ENCODE measurements around the gene GRHL1. TPM values are rescaled to one million over a fixed set of nuclear protein-coding genes. Genes with fewer than 3 reads are reported as not detected.

GRHL1 gene
- total and polyA plus RNA-seq, 2 donors (not counting 3 experiments of a cell fraction or from before 2014, with no cell fraction given) = 0.37 to 1.1 TPM

GRCh38 chr2:10038716-10039115 lies 87.2 kb downstream of the GRHL1 start:
- CTCF ChIA-PET = interaction anchor here (0.8 to 17.6 kb wide), 5 partner anchors 9 to 54 kb away, joined by 3 to 340 read pairs (median 3); no protein-coding TSS in a partner anchor
- Histone ChIP-seq H3K9me3 (replicated peaks; ENCODE audit: control insufficient read depth, insufficient read depth, low read length) (no peaks in the 10 kb centered on the region), H4K20me1 (replicated peaks; ENCODE audit: control insufficient read depth, extremely low read depth, insufficient read depth, low read length) (no peaks in the 10 kb centered on the region), H3K27me3 (ENCODE audit: control insufficient read depth in 2 of 2, insufficient read depth in 2 of 2, low read length in 2 of 2) (no peaks in the 10 kb centered on the region), H3K79me2 (ENCODE audit: control insufficient read depth, insufficient read depth, low read length) (no peaks in the 10 kb centered on the region), H2AFZ (ENCODE audit: low read depth, low read length) (no peak overlapping the region), H3K4me3 (replicated peaks in 1 of 3; ENCODE audit: insufficient read depth in 1 of 3, low read depth in 1 of 3, low read length in 3 of 3) (no peak overlapping the region), H3K4me2 (ENCODE audit: insufficient read depth, low read length) (no peak overlapping the region), H3K36me3 (ENCODE audit: control insufficient read depth in 2 of 2, extremely low read depth in 1 of 2, insufficient read depth in 2 of 2, low read length in 2 of 2) (no peaks in the 10 kb centered on the region), H3K27ac (ENCODE audit: insufficient read depth, low read depth, low read length) (no peak overlapping the region), H3K4me1 (ENCODE audit: control insufficient read depth, extremely low read depth, insufficient read depth, low read length) (peaks cover 27% of the 10 kb centered on the region), H3K9me1 (replicated peaks; ENCODE audit: control insufficient read depth, extremely low read depth, insufficient read depth, low read length) (no peaks in the 10 kb centered on the region), H3K9ac (replicated peaks; ENCODE audit: extremely low read depth, insufficient read depth, low read length) (no peak overlapping the region)
- POLR2A ChIA-PET = interaction anchor here (0.6 kb wide), 1 partner anchor 10 kb away, joined by 5 read pairs; no protein-coding TSS in a partner anchor
- BruUV-seq (replicated peaks) = no TSS peak
- no peak for FAIRE-seq
- dilution Hi-C loops (cut with MboI; ENCODE audit: extremely low pct_ligation_motif_present, low sequenced_read_pairs) = no loop called here
- no peak for DNase-seq (ENCODE audit: low read depth, low spot score)
- intact Hi-C loops (cut with micrococcal nuclease) = no loop called here
- TF ChIP-seq MAX (IDR thresholded peaks at IDR 0.05; ENCODE audit: insufficient read depth, insufficient read length) (no peak), POLR2A (IDR thresholded peaks at IDR 0.05; ENCODE audit: low read depth, low read length) (no peak), EZH2 (IDR thresholded peaks at IDR 0.05; ENCODE audit: borderline replicate concordance, low read depth, low read length, severe bottlenecking) (no peak), GATA2 (IDR thresholded peaks at IDR 0.05; ENCODE audit: insufficient read depth, insufficient read length, low read depth, low read length) (no peak), MYC (IDR thresholded peaks at IDR 0.05; ENCODE audit: low read depth, low read length) (no peak)

GRCh38 chr2:10039658-10040410 lies 88.3 kb downstream of the GRHL1 start:
- H3K79me2 ChIP-seq (ENCODE audit: control insufficient read depth, insufficient read depth, low read length) = no peaks in the 10 kb centered on the region
- no TSS peak for BruUV-seq (replicated peaks)
- H3K4me3 ChIP-seq (replicated peaks in 1 of 3; ENCODE audit: insufficient read depth in 1 of 3, low read depth in 1 of 3, low read length in 3 of 3) = no peak overlapping the region
- ChIA-PET POLR2A (no interaction called here), CTCF (interaction anchor here (0.5 to 17.6 kb wide), 4 partner anchors 8 to 226 kb away, joined by 3 to 340 read pairs (median 8); no protein-coding TSS in a partner anchor)
- no peak overlapping the region for H3K27ac ChIP-seq (ENCODE audit: insufficient read depth, low read depth, low read length)
- H3K36me3 ChIP-seq (ENCODE audit: control insufficient read depth in 2 of 2, extremely low read depth in 1 of 2, insufficient read depth in 2 of 2, low read length in 2 of 2) = no peaks in the 10 kb centered on the region
- H3K4me1 ChIP-seq (ENCODE audit: control insufficient read depth, extremely low read depth, insufficient read depth, low read length) = peaks cover 27% of the 10 kb centered on the region
- no peak for DNase-seq (ENCODE audit: low read depth, low spot score)
- no peak overlapping the region for H3K9ac ChIP-seq (replicated peaks; ENCODE audit: extremely low read depth, insufficient read depth, low read length)
- no peak for TF ChIP-seq MYC (IDR thresholded peaks at IDR 0.05; ENCODE audit: low read depth, low read length)
- TF ChIP-seq POLR2A (IDR thresholded peaks at IDR 0.05; ENCODE audit: low read depth, low read length) = no peak
- TF ChIP-seq POLR2AphosphoS5 (IDR thresholded peaks at IDR 0.05; ENCODE audit: insufficient read depth, low read depth, low read length) = no peak
- no peak for TF ChIP-seq MAX (IDR thresholded peaks at IDR 0.05; ENCODE audit: insufficient read depth, insufficient read length)
- TF ChIP-seq CTCF (IDR thresholded peaks at IDR 0.05; ENCODE audit: extremely low read depth in 1 of 2, insufficient read depth in 1 of 2, low read depth in 1 of 2, low read length in 2 of 2) = no peak
- TF ChIP-seq EZH2 (IDR thresholded peaks at IDR 0.05; ENCODE audit: borderline replicate concordance, low read depth, low read length, severe bottlenecking) = no peak
- no peak for TF ChIP-seq GATA2 (IDR thresholded peaks at IDR 0.05; ENCODE audit: insufficient read depth, insufficient read length, low read depth, low read length)
- TF ChIP-seq JUN (IDR thresholded peaks at IDR 0.05; ENCODE audit: borderline replicate concordance, insufficient read depth, insufficient read length, low read depth) = no peak
- TF ChIP-seq FOS (IDR thresholded peaks at IDR 0.05; ENCODE audit: borderline replicate concordance, insufficient read depth, low read length) = no peak
- H3K9me3 ChIP-seq (replicated peaks; ENCODE audit: control insufficient read depth, insufficient read depth, low read length) = no peaks in the 10 kb centered on the region
- no peaks in the 10 kb centered on the region for H4K20me1 ChIP-seq (replicated peaks; ENCODE audit: control insufficient read depth, extremely low read depth, insufficient read depth, low read length)
- H3K4me2 ChIP-seq (ENCODE audit: insufficient read depth, low read length) = no peak overlapping the region
- no peak for FAIRE-seq
- H2AFZ ChIP-seq (ENCODE audit: low read depth, low read length) = no peak overlapping the region
- H3K9me1 ChIP-seq (replicated peaks; ENCODE audit: control insufficient read depth, extremely low read depth, insufficient read depth, low read length) = no peaks in the 10 kb centered on the region
- intact Hi-C loops (cut with micrococcal nuclease) (loop anchor here (10.0 kb wide), 1 partner anchor 405 kb away; the partner anchor contains the start of gene YWHAQ), dilution Hi-C loops (cut with MboI; ENCODE audit: extremely low pct_ligation_motif_present, low sequenced_read_pairs) (loop anchor here (10.0 kb wide), 1 partner anchor 235 kb away; no protein-coding TSS in a partner anchor)
- H3K27me3 ChIP-seq (ENCODE audit: control insufficient read depth in 2 of 2, insufficient read depth in 2 of 2, low read length in 2 of 2) = no peaks in the 10 kb centered on the region

Data from endothelial cell of umbilical vein (primary cell).